Stimulated activated CD4-positive, alpha-beta T cell treated with anti-CD3 and anti-CD28 coated beads, Interleukin-12 subunit alpha, Interleukin-12 subunit beta, amount 100 ng/mL, for 24 hours (primary cell): ENCODE data around the gene KRTAP10-12.

ENCODE experiments used
- DNase-seq, 2 experiments: peaks; one replicate each; pipeline ENCODE4 v3.0.0-alpha.2; 2020; ENCODE audit warnings: low read depth in 2 of 2

KRTAP10-12 gene

GRCh38 chr21:44712203-44713028 is 15.4 kb downstream of the KRTAP10-12 start:
- DNase-seq: no peak

GRCh38 chr21:44713130-44713529 is 16.2 kb downstream of the KRTAP10-12 start:
- no peak for DNase-seq

- no peak for DNase-seq
These were observed 16.9 kb downstream of the KRTAP10-12 start for GRCh38 chr21:44713846-44714245.

- no peak for DNase-seq
These were observed 17.9 kb downstream of the KRTAP10-12 start for GRCh38 chr21:44714905-44715304.

GRCh38 chr21:44716984-44717383 is 20.0 kb downstream of the KRTAP10-12 start:
- DNase-seq: no peak

GRCh38 chr21:44718093-44718492 is 21.1 kb downstream of the KRTAP10-12 start:
- no peak for DNase-seq

GRCh38 chr21:44718571-44718970 is 21.6 kb downstream of the KRTAP10-12 start:
- DNase-seq: no peak

- no peak for DNase-seq
These were observed 23.2 kb downstream of the KRTAP10-12 start for GRCh38 chr21:44720170-44720569.

GRCh38 chr21:44722731-44723130 is 25.8 kb downstream of the KRTAP10-12 start:
- no peak for DNase-seq

- no peak for DNase-seq
These were observed 26.5 kb downstream of the KRTAP10-12 start for GRCh38 chr21:44723177-44724131.

- DNase-seq: no peak
These were observed 27.2 kb downstream of the KRTAP10-12 start for GRCh38 chr21:44724196-44724595.

GRCh38 chr21:44724926-44725325 is 28.0 kb downstream of the KRTAP10-12 start:
- no peak for DNase-seq

GRCh38 chr21:44726826-44727225 is 29.9 kb downstream of the KRTAP10-12 start:
- DNase-seq: no peak

GRCh38 chr21:44727321-44727720 is 30.3 kb downstream of the KRTAP10-12 start:
- DNase-seq: no peak

GRCh38 chr21:44727757-44728156 is 30.8 kb downstream of the KRTAP10-12 start:
- no peak for DNase-seq

- no peak for DNase-seq
These were observed 31.7 kb downstream of the KRTAP10-12 start for GRCh38 chr21:44728716-44729115.

GRCh38 chr21:44729336-44730027 is 32.5 kb downstream of the KRTAP10-12 start:
- no peak for DNase-seq

- no peak for DNase-seq
These were observed 33.0 kb downstream of the KRTAP10-12 start for GRCh38 chr21:44730028-44730395.

- DNase-seq: no peak
These were observed 34.1 kb downstream of the KRTAP10-12 start for GRCh38 chr21:44730951-44731579.

GRCh38 chr21:44732263-44732662 is 35.3 kb downstream of the KRTAP10-12 start:
- no peak for DNase-seq

- no peak for DNase-seq
These were observed 36.0 kb downstream of the KRTAP10-12 start for GRCh38 chr21:44732956-44733355.
